Measurements from ENCODE around the gene HAUS5.

DNA sequence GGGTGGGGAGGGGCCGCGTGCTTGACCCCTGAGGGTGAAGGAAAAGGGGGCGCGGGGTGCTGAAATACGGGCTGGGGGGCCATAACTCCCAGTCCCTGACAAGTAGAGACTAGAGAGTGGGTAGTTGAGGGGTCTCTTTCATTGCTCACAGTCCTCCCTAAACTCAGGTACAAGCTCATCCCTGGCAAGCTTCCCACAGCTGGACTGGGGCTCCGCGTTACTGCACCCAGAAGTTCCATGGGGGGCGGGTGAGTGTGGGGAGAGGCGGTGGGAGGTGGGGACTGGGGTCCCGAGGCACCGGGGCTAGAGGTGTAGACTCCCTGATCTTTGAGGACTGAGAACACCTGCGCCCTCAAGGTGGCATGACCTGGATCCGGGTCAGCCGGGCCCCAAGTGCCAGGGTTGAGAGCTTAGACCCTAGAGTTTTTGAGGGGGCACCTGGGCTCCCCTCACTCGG lies 30.3 kb downstream of the HAUS5 start:
- no peak for TF ChIP-seq POLR2AphosphoS5 (IDR thresholded peaks at IDR 0.05; ENCODE audit: low read depth, low read length)
- TF ChIP-seq POLR2A (IDR thresholded peaks at IDR 0.05; ENCODE audit: low read depth, low read length): no peak
- TF ChIP-seq TAF1 (IDR thresholded peaks at IDR 0.05; ENCODE audit: borderline replicate concordance, low read depth, low read length): no peak
